ENCODE data around the gene TIMP4.

- TF ChIP-seq CTCF (IDR thresholded peaks at IDR 0.05; ENCODE audit: low read depth, low read length, poor library complexity, severe bottlenecking) (no peak), EZH2phosphoT487 (IDR thresholded peaks at IDR 0.05; ENCODE audit: borderline replicate concordance, low read length) (no peak)
These were observed 28.0 kb upstream of the TIMP4 start for GRCh38 chr3:12186515-12187286.

Data from DOHH2 (cell line).